B cell (primary cell): ENCODE data around the gene SLC25A6. TPM values are rescaled to one million over a fixed set of nuclear protein-coding genes. Genes with fewer than 3 reads are reported as not detected.

ENCODE experiments used
- ATAC-seq: fragments of 200-7000 bp; cut with Tn5 transposase; one replicate; pipeline ENCODE4 v1.10.0; 2021; ENCODE audit warnings: low read depth, mild to moderate bottlenecking, moderate number of reproducible peaks, moderate library complexity
- CTCF ChIA-PET: fragments of 350-600 bp; sonication (Branson Sonifier 250); formaldehyde crosslinking; loops from one replicate; lab custom pipeline; 2021; ENCODE audit warnings: antibody characterized with exemption, inconsistent platforms; lab: Charles Lee
- POLR2A ChIA-PET: fragments of 350-600 bp; sonication (Branson Sonifier 250); formaldehyde crosslinking; loops from one replicate; lab custom pipeline; 2021; ENCODE audit warnings: antibody characterized with exemption; lab: Charles Lee
- DNase-seq: peaks from one replicate; pipeline ENCODE4 v3.0.0; 2013
- H2AFZ ChIP-seq: 2 replicates; pipeline ENCODE4 v1.6.1; 2012; ENCODE audit warnings: mild to moderate bottlenecking, low read depth, low read length; ENCODE audit not compliant: insufficient read depth, poor library complexity, severe bottlenecking
- H3K27ac ChIP-seq, 2 donors: 1 replicate in 1 of 2; 2 replicates in 1 of 2; pipeline ENCODE4 v1.5.1; 2012 to 2013; ENCODE audit warnings: low read length in 2 of 2, mild to moderate bottlenecking in 2 of 2, moderate library complexity in 1 of 2
- H3K27me3 ChIP-seq, 4 experiments: fragments of 200-600 bp in 1 of 4; sonication (generic) in 1 of 4; replicated peaks in 1 of 4; 1 replicate in 2 of 4; 2 replicates in 2 of 4; pipeline versions ENCODE4 v1.6.1 to v1.7.0; 2013 to 2016; ENCODE audit warnings: low read length in 3 of 4, mild to moderate bottlenecking in 2 of 4, mixed read lengths in 1 of 4, moderate library complexity in 1 of 4; ENCODE audit not compliant: insufficient read depth in 4 of 4, control insufficient read depth in 3 of 4; ENCODE audit errors: control extremely low read depth in 1 of 4
- H3K36me3 ChIP-seq, 2 experiments: replicated peaks in 1 of 2; 1 replicate in 1 of 2; 2 replicates in 1 of 2; pipeline versions ENCODE4 v1.6.1 to v1.7.1; 2013; ENCODE audit warnings: low read length in 1 of 2; ENCODE audit not compliant: insufficient read depth in 2 of 2, control insufficient read depth in 1 of 2; ENCODE audit errors: control extremely low read depth in 1 of 2, extremely low read depth in 1 of 2
- H3K4me1 ChIP-seq, 2 donors: fragments of 200-600 bp in 1 of 2; sonication (generic) in 1 of 2; 1 replicate in 1 of 2; 2 replicates in 1 of 2; pipeline versions ENCODE4 v1.5.1 to v1.6.1; 2013 to 2017; ENCODE audit warnings: low read length in 2 of 2; ENCODE audit not compliant: control insufficient read depth in 2 of 2, insufficient read depth in 2 of 2
- H3K4me2 ChIP-seq: replicated peaks from 2 replicates; pipeline ENCODE3; 2012; ENCODE audit warnings: mild to moderate bottlenecking, low read depth, low read length; ENCODE audit not compliant: poor library complexity, severe bottlenecking
- H3K4me3 ChIP-seq, 5 experiments: fragments of 200-600 bp in 1 of 5; sonication (generic) in 1 of 5; 1 replicate in 3 of 5; 2 replicates in 2 of 5; pipeline versions ENCODE4 v1.5.1 to v1.7.0; 2011 to 2016; ENCODE audit warnings: low read length in 4 of 5, mild to moderate bottlenecking in 4 of 5, low read depth in 2 of 5, control low read depth in 1 of 5, moderate library complexity in 1 of 5; ENCODE audit not compliant: insufficient read depth in 1 of 5; ENCODE audit errors: control extremely low read depth in 1 of 5, extremely low read depth in 1 of 5
- H3K79me2 ChIP-seq: fragments of 200-600 bp; sonication (generic); one replicate; pipeline ENCODE4 v1.6.0; 2016; ENCODE audit warnings: low read length; ENCODE audit not compliant: control insufficient read depth, insufficient read depth
- H3K9ac ChIP-seq: fragments of 200-600 bp; sonication (generic); 2 replicates; pipeline ENCODE4 v1.6.1; 2017; ENCODE audit warnings: mild to moderate bottlenecking, low read length, moderate library complexity
- H3K9me3 ChIP-seq, 3 donors: one replicate each; pipeline versions ENCODE4 v1.6.1 to v1.7.1; 2013; ENCODE audit warnings: low read length in 2 of 3; ENCODE audit not compliant: control insufficient read depth in 2 of 3, insufficient read depth in 1 of 3; ENCODE audit errors: control extremely low read depth in 1 of 3
- H4K20me1 ChIP-seq: 2 replicates; pipeline ENCODE4 v1.6.0; 2012; ENCODE audit warnings: mild to moderate bottlenecking, low read length; ENCODE audit not compliant: insufficient read depth, control insufficient read depth, poor library complexity, severe bottlenecking
- H3K27ac Mint-ChIP-seq: one replicate; pipeline ENCODE4 v1.8.0; 2021; ENCODE audit warnings: mixed read lengths
- H3K27me3 Mint-ChIP-seq: one replicate; pipeline ENCODE4 v1.8.0; 2021; ENCODE audit warnings: mixed read lengths
- H3K4me1 Mint-ChIP-seq: one replicate; pipeline ENCODE4 v1.8.0; 2021; ENCODE audit warnings: mixed read lengths
- H3K4me3 Mint-ChIP-seq: one replicate; pipeline ENCODE4 v1.8.0; 2021; ENCODE audit warnings: mixed read lengths
- H3K9me3 Mint-ChIP-seq: one replicate; pipeline ENCODE4 v1.8.0; 2022; ENCODE audit warnings: mixed read lengths; ENCODE audit not compliant: insufficient read depth
- EZH2 ChIP-seq: IDR thresholded peaks from 2 replicates; pipeline ENCODE4 v1.6.1; 2012; ENCODE audit warnings: borderline replicate concordance, low read depth, mild to moderate bottlenecking, moderate library complexity, low read length; ENCODE audit not compliant: insufficient read depth, poor library complexity, severe bottlenecking
- WGBS: methylation state at CpG from one replicate; pipeline ENCODE4 v1.1.5; 2013; ENCODE audit warnings: missing lambda C conversion rate; ENCODE audit not compliant: insufficient coverage; 5-methylcytosine and 5-hydroxymethylcytosine counted together
- intact Hi-C: fragments of 100-400 bp; cut with micrococcal nuclease; formaldehyde crosslinking; loops from one replicate; pipeline ENCODE4 v1.10.0; 2022
- polyA plus RNA-seq: library from polyadenylated mRNA; depleted of rRNA; stranded (reverse); fragments of >200 nt; gene quantifications from 2 replicates; pipeline ENCODE4 v1.2.3, GENCODE V29; 2012
- total RNA-seq, 2 donors: library from RNA; stranded (reverse); fragments of 120-200 nt in 1 of 2; gene quantifications; 1 replicate in 1 of 2; 2 replicates in 1 of 2; pipeline versions ENCODE4 v1.2.3 to v1.2.4, GENCODE V29; 2013 to 2022
- TF ChIP-seq, protein P1 (sequence below): fragments of 200-600 bp; IDR thresholded peaks from one replicate; pipeline ENCODE4 v1.8.0; 2022; ENCODE audit warnings: antibody characterized with exemption, mild to moderate bottlenecking

The SLC25A6 gene
- total and polyA plus RNA-seq, 2 donors (not counting 1 experiment from before 2014, with no cell fraction given), result 343 to 642 TPM

DNA sequence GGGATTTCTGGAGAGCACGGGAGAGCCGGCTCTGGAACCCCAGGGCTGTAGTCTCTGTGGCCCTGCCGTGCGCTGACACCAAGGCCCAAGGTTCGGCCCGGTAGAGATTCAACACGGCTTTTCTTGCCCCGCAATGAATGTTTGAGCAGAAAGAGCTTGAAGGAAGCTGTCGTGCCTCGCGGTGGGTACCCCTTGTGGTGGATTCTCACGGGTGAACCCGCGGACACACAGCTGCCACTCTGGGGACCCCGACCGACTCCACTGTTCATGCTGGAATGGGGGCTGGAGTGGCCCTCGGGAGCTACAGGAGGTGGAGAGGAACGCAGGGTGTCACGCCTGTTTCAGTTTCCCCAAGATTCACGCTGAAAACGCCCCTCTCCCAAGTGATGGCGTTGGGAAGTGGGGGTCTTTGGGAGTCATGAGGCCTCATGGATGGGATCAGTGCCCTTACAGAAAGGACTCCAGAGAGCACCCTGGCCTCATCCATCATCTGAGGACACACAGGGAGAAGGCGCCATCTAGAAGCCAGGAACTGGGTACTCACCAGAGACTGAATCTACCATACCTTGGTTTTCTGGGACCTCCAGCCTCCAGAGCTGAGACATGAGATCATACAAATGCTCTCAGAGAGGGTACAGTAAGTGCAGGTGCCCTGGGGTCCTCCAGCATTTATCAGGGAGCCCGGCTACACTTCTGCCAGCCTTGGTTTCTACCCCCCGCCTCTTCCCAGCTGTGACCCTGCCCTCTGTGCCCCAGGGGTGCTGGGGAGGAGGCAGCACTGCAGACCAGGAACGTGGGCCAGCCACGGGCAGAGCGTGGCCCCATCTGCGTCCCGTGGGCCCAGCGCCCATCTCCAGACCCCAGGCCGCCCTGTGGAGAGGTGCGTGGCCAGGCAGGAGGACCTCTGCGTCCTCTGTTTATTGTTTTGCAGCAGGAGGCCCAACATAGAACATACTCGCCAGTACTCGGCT lies 6.4 kb downstream of the SLC25A6 start:
- Histone ChIP-seq H3K4me3 (no peak overlapping the region), H3K9me3 (peaks cover 0 to 20% (median 0%) of the 10 kb centered on the region in 3 donors), H2AFZ (no peak overlapping the region), H3K36me3 (peaks cover 2 to 70% of the 10 kb centered on the region in 2 experiments), H3K79me2 (peaks cover 37% of the 10 kb centered on the region), H3K27ac (no peak overlapping the region), H3K4me2 (no peak overlapping the region), H4K20me1 (peaks cover 59% of the 10 kb centered on the region), H3K9ac (no peak overlapping the region), H3K27me3 (no peaks in the 10 kb centered on the region), H3K4me1 (peaks cover 4 to 8% of the 10 kb centered on the region in 2 donors)
- intact Hi-C loops, result no loop called here
- Mint-ChIP-seq H3K27ac (no peak overlapping the region), H3K4me1 (peaks cover 19% of the 10 kb centered on the region), H3K9me3 (no peaks in the 10 kb centered on the region), H3K27me3 (no peaks in the 10 kb centered on the region), H3K4me3 (no peak overlapping the region)
- ATAC-seq, result peak; percentile 13
- WGBS, result 96% methylated on average over 33 of the region's 36 CpGs
- DNase-seq, result no peak
- TF ChIP-seq, protein P1, sequence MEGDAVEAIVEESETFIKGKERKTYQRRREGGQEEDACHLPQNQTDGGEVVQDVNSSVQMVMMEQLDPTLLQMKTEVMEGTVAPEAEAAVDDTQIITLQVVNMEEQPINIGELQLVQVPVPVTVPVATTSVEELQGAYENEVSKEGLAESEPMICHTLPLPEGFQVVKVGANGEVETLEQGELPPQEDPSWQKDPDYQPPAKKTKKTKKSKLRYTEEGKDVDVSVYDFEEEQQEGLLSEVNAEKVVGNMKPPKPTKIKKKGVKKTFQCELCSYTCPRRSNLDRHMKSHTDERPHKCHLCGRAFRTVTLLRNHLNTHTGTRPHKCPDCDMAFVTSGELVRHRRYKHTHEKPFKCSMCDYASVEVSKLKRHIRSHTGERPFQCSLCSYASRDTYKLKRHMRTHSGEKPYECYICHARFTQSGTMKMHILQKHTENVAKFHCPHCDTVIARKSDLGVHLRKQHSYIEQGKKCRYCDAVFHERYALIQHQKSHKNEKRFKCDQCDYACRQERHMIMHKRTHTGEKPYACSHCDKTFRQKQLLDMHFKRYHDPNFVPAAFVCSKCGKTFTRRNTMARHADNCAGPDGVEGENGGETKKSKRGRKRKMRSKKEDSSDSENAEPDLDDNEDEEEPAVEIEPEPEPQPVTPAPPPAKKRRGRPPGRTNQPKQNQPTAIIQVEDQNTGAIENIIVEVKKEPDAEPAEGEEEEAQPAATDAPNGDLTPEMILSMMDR, result no peak
- no peak for TF ChIP-seq EZH2
- CTCF ChIA-PET, result no interaction called here
- POLR2A ChIA-PET, result no interaction called here
